Liver (tissue), 9 donors: ENCODE results near the gene KIAA0930. TPM values are rescaled to one million over a fixed set of nuclear protein-coding genes. Genes with fewer than 3 reads are reported as not detected.
A peak's percentile ranks its signal among the peaks of the same experiment; 100 is the strongest.

Experiments
- DNase-seq: peaks from one replicate; pipeline ENCODE4 v3.0.0-alpha.2; 2017; ENCODE audit warnings: low spot score
- H3K27ac ChIP-seq, 2 donors: one replicate each; pipeline ENCODE4 v1.7.0; 2013; ENCODE audit warnings: inconsistent platforms in 2 of 2, low read length in 2 of 2, control low read depth in 1 of 2, low read depth in 1 of 2, mild to moderate bottlenecking in 1 of 2
- H3K27me3 ChIP-seq, 4 donors: one replicate each; pipeline versions ENCODE4 v1.6.1 to v1.7.0; 2013; ENCODE audit warnings: low read length in 3 of 4, inconsistent platforms in 1 of 4, mild to moderate bottlenecking in 1 of 4, moderate library complexity in 1 of 4; ENCODE audit not compliant: control insufficient read depth in 4 of 4, insufficient read depth in 4 of 4
- H3K36me3 ChIP-seq, 4 donors: one replicate each; pipeline versions ENCODE4 v1.6.1 to v1.7.0; 2013; ENCODE audit warnings: low read length in 3 of 4, mild to moderate bottlenecking in 3 of 4, low read depth in 1 of 4, moderate library complexity in 1 of 4; ENCODE audit not compliant: control insufficient read depth in 4 of 4, insufficient read depth in 3 of 4
- H3K4me1 ChIP-seq, 4 donors: one replicate each; pipeline versions ENCODE4 v1.6.1 to v1.7.0; 2013; ENCODE audit warnings: low read length in 3 of 4, mild to moderate bottlenecking in 3 of 4, moderate library complexity in 1 of 4; ENCODE audit not compliant: control insufficient read depth in 4 of 4, insufficient read depth in 4 of 4
- H3K4me3 ChIP-seq, 3 donors: one replicate each; pipeline versions ENCODE4 v1.6.1 to v1.7.0; 2013; ENCODE audit warnings: low read length in 3 of 3, control low read depth in 1 of 3, low read depth in 1 of 3, mild to moderate bottlenecking in 1 of 3
- H3K9ac ChIP-seq, 2 donors: one replicate each; pipeline ENCODE4 v1.7.0; 2013; ENCODE audit warnings: low read length in 2 of 2, mild to moderate bottlenecking in 2 of 2, moderate library complexity in 2 of 2, control low read depth in 1 of 2, low read depth in 1 of 2
- H3K9me3 ChIP-seq, 4 donors: one replicate each; pipeline versions ENCODE4 v1.6.1 to v1.7.0; 2013; ENCODE audit warnings: low read length in 3 of 4; ENCODE audit not compliant: control insufficient read depth in 4 of 4
- EGR1 ChIP-seq, 2 donors: IDR thresholded peaks; 2 replicates each; pipeline ENCODE4 v1.6.1; 2016 to 2018; ENCODE audit warnings: antibody characterized with exemption in 2 of 2, low read depth in 2 of 2
- FOXA2 ChIP-seq: IDR thresholded peaks from 2 replicates; pipeline ENCODE4 v1.6.1; 2016; ENCODE audit warnings: antibody characterized with exemption
- HNF4A ChIP-seq, 2 donors: conservative IDR thresholded peaks; 2 replicates each; pipeline ENCODE4 v1.6.1; 2016; ENCODE audit warnings: antibody characterized with exemption in 2 of 2, mild to moderate bottlenecking in 2 of 2
- HNF4G ChIP-seq: IDR thresholded peaks from 2 replicates; pipeline ENCODE4 v1.6.1; 2016; ENCODE audit warnings: antibody characterized with exemption
- JUND ChIP-seq, 2 donors: IDR thresholded peaks; 2 replicates each; pipeline ENCODE4 v1.6.1; 2016; ENCODE audit warnings: antibody characterized with exemption in 2 of 2
- MAX ChIP-seq: IDR thresholded peaks from 2 replicates; pipeline ENCODE4 v1.6.1; 2016; ENCODE audit warnings: antibody characterized with exemption
- NR2F2 ChIP-seq: IDR thresholded peaks from 2 replicates; pipeline ENCODE4 v1.6.1; 2016; ENCODE audit warnings: antibody characterized with exemption
- REST ChIP-seq: IDR thresholded peaks from 2 replicates; pipeline ENCODE4 v1.6.1; 2016; ENCODE audit warnings: antibody characterized with exemption, mild to moderate bottlenecking
- RXRA ChIP-seq, 2 donors: IDR thresholded peaks; 2 replicates each; pipeline ENCODE4 v1.6.1; 2017 to 2018; ENCODE audit warnings: antibody characterized with exemption in 2 of 2, mild to moderate bottlenecking in 1 of 2
- SP1 ChIP-seq: IDR thresholded peaks from 2 replicates; pipeline ENCODE4 v1.6.1; 2018; ENCODE audit warnings: antibody characterized with exemption, mild to moderate bottlenecking
- TAF1 ChIP-seq: conservative IDR thresholded peaks from 2 replicates; pipeline ENCODE4 v1.6.1; 2016; ENCODE audit warnings: antibody characterized with exemption, mild to moderate bottlenecking
- YY1 ChIP-seq: IDR thresholded peaks from 2 replicates; pipeline ENCODE4 v1.6.1; 2016; ENCODE audit warnings: antibody characterized with exemption, mild to moderate bottlenecking
- ZBTB33 ChIP-seq: IDR thresholded peaks from 2 replicates; pipeline ENCODE4 v1.6.1; 2016; ENCODE audit warnings: antibody characterized with exemption
- WGBS: extraction: QIAGEN DNeasy Blood & Tissue Kit; methylation state at CpG from one replicate; pipeline ENCODE4 v1.1.7; 2013; 5-methylcytosine and 5-hydroxymethylcytosine counted together
- polyA plus RNA-seq, 2 donors: library from polyadenylated mRNA; stranded (reverse) in 1 of 2; unstranded in 1 of 2; fragments of 200-250 nt in 1 of 2; fragments of >200 nt in 1 of 2; fragmentation: Nextera tagmentation in 1 of 2; extraction: Ambion mirVana in 1 of 2; gene quantifications; one replicate each; pipeline versions ENCODE4 v1.2.1 to v1.2.3, GENCODE V29; 2013 to 2015
- total RNA-seq, 2 donors: library from RNA; depleted of rRNA; stranded (reverse); fragments of >200 nt; gene quantifications; one replicate each; pipeline ENCODE4 v1.2.3, GENCODE V29; 2014
- TF ChIP-seq, protein P1 (sequence below): fragments of 150-350 bp; IDR thresholded peaks from 2 replicates; pipeline ENCODE4 v1.5.1; 2017; ENCODE audit warnings: improper control_type of control experiment, low read depth, low read length; ENCODE audit not compliant: missing input control
- donor health status: healthy.
- donor health status: healthy.
- donor health status: healthy.
- donor health status: healthy.
- donor health status: healthy.

KIAA0930 gene
- total and polyA plus RNA-seq, 4 donors, result 6.1 to 30.0 (median 17.6) TPM

- no peaks in the 10 kb centered on the region for H3K27me3 ChIP-seq
- H3K4me3 ChIP-seq, result peak overlapping the region in 2 of 3 donors; percentile 25
- H3K36me3 ChIP-seq, result no peaks in the 10 kb centered on the region
- TF ChIP-seq MAX, result peak; percentile 56
- TF ChIP-seq NR2F2, result no peak
- TF ChIP-seq JUND (IDR thresholded peaks at IDR 0.05), result peak in 1 of 2 donors; percentile 76
- TF ChIP-seq HNF4G, result no peak
- TF ChIP-seq YY1, result peak; percentile 68
- TF ChIP-seq, protein P1, sequence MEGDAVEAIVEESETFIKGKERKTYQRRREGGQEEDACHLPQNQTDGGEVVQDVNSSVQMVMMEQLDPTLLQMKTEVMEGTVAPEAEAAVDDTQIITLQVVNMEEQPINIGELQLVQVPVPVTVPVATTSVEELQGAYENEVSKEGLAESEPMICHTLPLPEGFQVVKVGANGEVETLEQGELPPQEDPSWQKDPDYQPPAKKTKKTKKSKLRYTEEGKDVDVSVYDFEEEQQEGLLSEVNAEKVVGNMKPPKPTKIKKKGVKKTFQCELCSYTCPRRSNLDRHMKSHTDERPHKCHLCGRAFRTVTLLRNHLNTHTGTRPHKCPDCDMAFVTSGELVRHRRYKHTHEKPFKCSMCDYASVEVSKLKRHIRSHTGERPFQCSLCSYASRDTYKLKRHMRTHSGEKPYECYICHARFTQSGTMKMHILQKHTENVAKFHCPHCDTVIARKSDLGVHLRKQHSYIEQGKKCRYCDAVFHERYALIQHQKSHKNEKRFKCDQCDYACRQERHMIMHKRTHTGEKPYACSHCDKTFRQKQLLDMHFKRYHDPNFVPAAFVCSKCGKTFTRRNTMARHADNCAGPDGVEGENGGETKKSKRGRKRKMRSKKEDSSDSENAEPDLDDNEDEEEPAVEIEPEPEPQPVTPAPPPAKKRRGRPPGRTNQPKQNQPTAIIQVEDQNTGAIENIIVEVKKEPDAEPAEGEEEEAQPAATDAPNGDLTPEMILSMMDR, result no peak
- TF ChIP-seq EGR1 (IDR thresholded peaks at IDR 0.05; ENCODE audit: low read depth in 2 of 2), result no peak
- peak; percentile 62 to 89 for TF ChIP-seq RXRA (IDR thresholded peaks at IDR 0.05)
- peak; percentile 51 for TF ChIP-seq ZBTB33
- TF ChIP-seq HNF4A (conservative IDR thresholded peaks at IDR 0.05), result peak; percentile 47 to 81
- peak; percentile 65 for TF ChIP-seq SP1
- TF ChIP-seq TAF1, result no peak
- TF ChIP-seq REST, result peak; percentile 31
- peak; percentile 28 for TF ChIP-seq FOXA2
- peak overlapping the region; percentile 96 to 99 for H3K27ac ChIP-seq
- WGBS, result 26% methylated on average over 8 of the region's 8 CpGs
- peaks cover 3 to 33% (median 13%) of the 10 kb centered on the region in 4 donors for H3K4me1 ChIP-seq
- DNase-seq, result no peak
- no peaks in the 10 kb centered on the region for H3K9me3 ChIP-seq
- H3K9ac ChIP-seq, result peak overlapping the region in 1 of 2 donors; percentile 58
Observed at GRCh38 chr22:45248832-45249561, 8.3 kb upstream of the KIAA0930 start.
